Posterior vena cava (tissue), 2 donors: ENCODE measurements around the gene CCDC88C. TPM values are rescaled to one million over a fixed set of nuclear protein-coding genes. Genes with fewer than 3 reads are reported as not detected.

Source experiments
- DNase-seq: peaks from one replicate; pipeline ENCODE4 v3.0.0-alpha.2; 2020; ENCODE audit warnings: low spot score
- intact Hi-C, 2 donors: fragments of 100-400 bp; cut with DNase I; formaldehyde crosslinking; loops; one replicate each; pipeline versions ENCODE4 v1.14.1 to v1.14.2; 2022 to 2023
- total RNA-seq, 2 donors: library from RNA; stranded (reverse); fragmentation: NEBNext Ultra II Directional; extraction: Animal tissue kit (Norgen Biotek cat#: 25700); gene quantifications; one replicate each; pipeline ENCODE4 v1.2.1, GENCODE V29; 2021
- donor health status: DM: yes; HTN: yes; CAD: no.
- donor health status: DM: yes; HTN: yes; CAD: no.

CCDC88C gene
- total RNA-seq, 2 donors from 2014 or later: 7.2 to 14.9 TPM

- DNase-seq: no peak
- intact Hi-C loops: no loop called here
Observed at GRCh38 chr14:91354979-91355685, 62.5 kb downstream of the CCDC88C start.

GRCh38 chr14:91354221-91354916 lies 63.3 kb downstream of the CCDC88C start:
- intact Hi-C loops: no loop called here
- DNase-seq: peak; percentile 89

DNA sequence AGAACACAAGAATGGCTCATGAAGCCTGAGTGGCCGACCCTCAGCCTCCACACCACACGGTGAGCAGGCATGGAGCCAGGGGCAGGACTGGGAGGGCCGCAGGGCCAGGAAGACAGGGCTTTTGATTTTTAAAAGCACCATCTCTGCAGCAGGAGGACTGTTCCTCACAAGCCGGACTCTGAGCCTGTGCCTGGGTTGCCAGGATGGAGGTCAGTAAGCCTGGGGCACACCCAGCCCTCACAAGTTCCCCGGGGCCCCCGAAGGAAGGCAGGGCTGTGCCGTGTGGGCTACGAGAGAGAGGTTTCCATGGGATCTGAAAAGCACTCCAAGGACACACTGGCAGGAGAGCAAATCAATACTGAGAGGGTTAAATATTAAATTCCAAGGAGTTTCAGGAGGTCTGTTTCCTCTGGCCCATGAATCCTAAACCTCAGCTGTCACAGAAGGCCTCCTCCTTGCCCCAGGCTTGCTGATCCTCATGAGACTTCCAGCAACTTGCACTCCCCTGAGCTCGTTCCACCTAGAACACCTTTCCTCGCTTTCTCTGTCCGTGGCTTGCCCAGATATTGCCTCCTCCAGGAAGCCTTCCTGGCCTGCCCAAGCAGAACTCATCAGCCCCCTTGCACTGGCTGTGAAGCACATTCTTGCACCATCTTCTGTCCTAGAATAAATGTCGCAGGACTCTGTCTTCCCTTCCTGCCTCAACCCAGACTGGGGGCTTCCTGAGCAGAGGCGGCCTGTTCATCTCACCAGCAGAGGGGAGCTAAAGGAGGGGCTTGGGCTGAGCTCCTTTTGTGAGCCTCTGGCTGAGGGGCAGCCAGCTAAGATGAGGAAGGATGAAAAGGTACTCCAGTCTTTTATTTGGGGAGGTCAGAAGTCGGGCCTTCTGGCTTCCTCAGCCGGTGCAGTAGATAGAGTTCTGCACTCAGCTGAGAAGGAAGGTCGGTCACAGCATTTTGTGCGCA lies 64.6 kb downstream of the CCDC88C start:
- DNase-seq: no peak
- intact Hi-C loops: no loop called here

- no peak for DNase-seq
- intact Hi-C loops: no loop called here
Observed at GRCh38 chr14:91352053-91352452, 65.6 kb downstream of the CCDC88C start.

GRCh38 chr14:91351512-91351862 lies 66.1 kb downstream of the CCDC88C start:
- no peak for DNase-seq
- intact Hi-C loops: no loop called here

GRCh38 chr14:91350813-91351511 lies 66.7 kb downstream of the CCDC88C start:
- intact Hi-C loops: no loop called here

GRCh38 chr14:91350483-91350812 lies 67.2 kb downstream of the CCDC88C start:
- no peak for DNase-seq
- intact Hi-C loops: no loop called here

More at GRCh38 chr14:91350813-91351511, 66.7 kb downstream of the CCDC88C start:
- DNase-seq: no peak

GRCh38 chr14:91349481-91350074 lies 68.0 kb downstream of the CCDC88C start:
- intact Hi-C loops: no loop called here
- DNase-seq: no peak

- intact Hi-C loops: no loop called here
- DNase-seq: no peak
Observed at GRCh38 chr14:91348845-91349465, 68.7 kb downstream of the CCDC88C start.

DNA sequence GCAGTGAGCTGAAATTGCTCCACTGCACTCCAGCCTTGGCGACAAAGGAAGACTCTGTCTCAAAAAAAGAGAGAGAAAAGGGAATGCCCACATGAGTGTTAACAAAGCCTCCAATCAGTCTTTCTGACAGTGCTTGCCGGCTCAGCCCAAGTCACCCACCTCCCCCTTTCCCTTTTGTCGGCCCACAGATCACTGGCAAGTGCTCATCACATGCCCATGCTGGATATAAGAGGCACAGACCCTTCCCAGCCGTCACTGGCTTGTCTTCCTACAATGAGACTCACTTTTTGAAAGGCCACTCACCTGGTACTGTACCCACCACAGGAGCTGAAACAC lies 70.8 kb downstream of the CCDC88C start:
- intact Hi-C loops: no loop called here
- no peak for DNase-seq

DNA sequence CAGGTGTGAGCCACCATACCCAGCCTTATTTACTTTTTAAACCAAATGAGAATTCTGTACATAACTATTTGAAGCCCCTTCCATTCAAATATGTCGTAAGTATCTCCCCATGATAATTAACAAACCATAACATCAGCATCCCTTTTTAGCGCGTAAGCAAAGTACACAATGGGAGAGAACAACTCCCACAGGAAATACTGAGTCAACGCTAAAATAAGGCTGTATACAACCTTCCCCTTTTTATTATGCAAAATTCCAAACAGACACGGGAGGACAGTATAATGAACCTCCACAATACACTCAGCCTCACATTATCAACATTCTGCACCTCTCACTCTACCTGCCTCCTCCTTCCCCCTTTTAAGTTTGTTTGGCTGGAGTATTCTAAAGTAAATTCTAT lies 73.5 kb downstream of the CCDC88C start:
- DNase-seq: no peak
- intact Hi-C loops: no loop called here

GRCh38 chr14:91343051-91343450 lies 74.6 kb downstream of the CCDC88C start:
- intact Hi-C loops: no loop called here
- DNase-seq: no peak

GRCh38 chr14:91342206-91342760 lies 75.3 kb downstream of the CCDC88C start:
- DNase-seq: no peak
- intact Hi-C loops: no loop called here

DNA sequence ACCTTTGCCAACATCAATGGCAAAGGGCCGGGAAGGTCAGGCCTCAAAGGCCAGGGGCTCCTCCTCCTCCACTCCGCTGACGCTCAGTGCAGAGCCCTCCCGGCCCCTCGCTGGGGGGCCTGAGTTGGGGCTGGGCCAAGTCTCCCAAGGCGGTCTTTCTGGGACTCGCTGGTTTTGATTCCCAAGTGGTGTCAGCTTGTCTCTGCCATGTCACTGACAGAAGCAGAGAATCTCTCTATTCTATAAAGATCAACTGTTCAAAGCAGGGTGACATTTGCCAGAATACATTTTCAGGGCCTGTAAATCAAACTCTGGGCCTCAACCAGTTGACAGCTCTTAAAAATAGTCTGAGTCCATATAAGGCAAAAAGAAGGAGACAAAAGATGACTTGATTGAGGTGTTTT lies 75.9 kb downstream of the CCDC88C start:
- intact Hi-C loops: no loop called here
- no peak for DNase-seq

DNA sequence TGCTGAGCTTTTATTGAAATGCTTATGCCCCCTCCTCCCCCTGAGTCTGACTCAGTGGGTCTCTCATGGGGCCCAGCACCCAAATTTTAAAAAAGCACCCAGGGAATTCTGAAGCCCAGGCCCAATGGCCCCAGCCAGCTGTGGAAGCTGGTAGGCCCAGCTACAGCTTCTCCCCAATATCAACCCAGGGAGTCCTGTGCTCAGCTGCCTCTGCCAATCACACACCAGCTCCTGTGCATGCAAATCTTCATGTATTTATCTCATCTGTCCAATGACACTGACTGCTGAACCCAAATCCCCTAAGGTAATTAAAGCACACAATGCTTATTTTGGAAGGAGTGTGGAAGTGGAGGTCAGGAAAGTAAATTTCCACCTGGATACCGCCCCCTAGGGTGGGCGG lies 76.3 kb downstream of the CCDC88C start:
- intact Hi-C loops: no loop called here
- DNase-seq: no peak

DNA sequence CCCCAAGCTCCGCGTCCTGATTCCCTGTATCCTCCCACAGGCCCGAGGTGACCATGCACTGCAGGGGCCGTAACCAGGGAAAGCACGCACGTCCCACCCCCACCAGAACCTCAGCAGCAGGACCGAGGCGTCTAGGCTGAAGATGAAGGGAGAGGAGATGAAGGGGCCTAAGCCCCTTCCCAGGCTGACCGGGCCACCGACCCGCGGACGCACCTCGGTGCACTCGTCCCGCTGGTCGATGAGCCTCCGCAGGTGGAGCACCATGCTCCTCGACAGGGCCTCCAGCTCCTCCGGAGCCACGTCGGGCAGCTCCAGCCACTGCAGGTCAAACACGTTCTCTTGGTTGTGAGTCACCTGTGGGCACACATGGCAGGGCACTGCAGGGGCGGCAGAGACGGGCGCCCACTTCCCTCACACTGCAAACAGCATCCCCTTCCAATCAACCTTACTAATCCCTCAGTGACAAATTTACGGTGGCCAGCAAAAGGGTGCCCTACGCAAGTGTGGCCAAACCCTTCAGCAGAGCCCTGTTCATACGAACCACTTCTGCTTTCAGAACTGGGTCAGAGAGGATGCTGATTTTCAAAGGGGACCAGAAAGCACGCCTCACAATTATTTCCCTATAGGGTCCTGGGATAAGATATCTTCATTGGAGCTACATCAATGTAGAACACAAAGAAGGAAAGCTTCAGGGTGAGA lies 77.8 kb downstream of the CCDC88C start:
- intact Hi-C loops: no loop called here

DNA sequence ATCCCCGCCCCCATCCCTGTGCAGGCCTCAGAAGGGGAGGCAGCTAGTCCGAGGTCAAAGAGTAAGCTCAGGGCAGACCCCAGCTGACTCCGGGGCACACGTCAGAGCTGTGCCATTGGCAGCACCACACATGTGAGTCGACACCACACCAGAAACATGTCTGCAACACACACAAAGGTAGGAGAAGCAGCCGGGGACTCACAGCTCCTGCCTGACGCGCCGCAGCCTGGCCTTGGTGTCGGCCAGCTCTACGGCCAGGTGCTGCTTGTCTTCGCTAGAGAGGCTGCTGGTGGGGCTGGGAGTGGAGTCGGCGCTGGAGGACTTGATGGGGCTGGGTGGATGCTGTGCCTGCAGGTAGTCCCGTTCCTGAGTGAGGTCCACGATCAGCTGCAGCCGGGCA lies 78.5 kb downstream of the CCDC88C start:
- intact Hi-C loops: no loop called here
- DNase-seq: no peak

More for the DNA sequence above, 77.8 kb downstream of the CCDC88C start:
- DNase-seq: no peak

GRCh38 chr14:91338379-91338778 lies 79.2 kb downstream of the CCDC88C start:
- DNase-seq: no peak
- intact Hi-C loops: no loop called here
